ENCODE results near the gene APBB1.

APBB1 gene

GRCh38 chr11:6419009-6419631, at the start of gene APBB1:
Gene APBB1, minus strand, starts transcription at chr11:6419094. Its CDS starts 7,747 bp downstream, at chr11:6411347.
- FAIRE-seq = no peak

- no peak for FAIRE-seq
Observed at GRCh38 chr11:6459099-6459450, 40.2 kb upstream of the APBB1 start.

- FAIRE-seq = no peak
Observed at GRCh38 chr11:6458352-6459098, 39.6 kb upstream of the APBB1 start.

- FAIRE-seq = no peak
Observed at GRCh38 chr11:6457581-6458320, 38.9 kb upstream of the APBB1 start.

GRCh38 chr11:6456361-6457073, 37.6 kb upstream of the APBB1 start:
- FAIRE-seq = no peak

GRCh38 chr11:6455070-6455469, 36.2 kb upstream of the APBB1 start:
- no peak for FAIRE-seq

- no peak for FAIRE-seq
Observed at GRCh38 chr11:6453152-6453551, 34.3 kb upstream of the APBB1 start.

GRCh38 chr11:6452219-6452618, 33.3 kb upstream of the APBB1 start:
- FAIRE-seq = no peak

GRCh38 chr11:6448574-6448973, 29.7 kb upstream of the APBB1 start:
- no peak for FAIRE-seq

- no peak for FAIRE-seq
Observed at GRCh38 chr11:6443269-6444003, 24.5 kb upstream of the APBB1 start.

GRCh38 chr11:6442441-6442840, 23.5 kb upstream of the APBB1 start:
- no peak for FAIRE-seq

- no peak for FAIRE-seq
Observed at GRCh38 chr11:6440906-6441358, 22.0 kb upstream of the APBB1 start, which contains the start of gene HPX. Gene HPX, minus strand, starts transcription at chr11:6440987. Its CDS starts 24 bp downstream, at chr11:6440963.

GRCh38 chr11:6438979-6439571, 20.2 kb upstream of the APBB1 start:
- no peak for FAIRE-seq

GRCh38 chr11:6437993-6438392, 19.1 kb upstream of the APBB1 start:
- no peak for FAIRE-seq

GRCh38 chr11:6437423-6437822, 18.5 kb upstream of the APBB1 start:
- no peak for FAIRE-seq

- FAIRE-seq = no peak
Observed at GRCh38 chr11:6433998-6434660, 15.2 kb upstream of the APBB1 start.

- FAIRE-seq = no peak
Observed at GRCh38 chr11:6431861-6432260, 13.0 kb upstream of the APBB1 start.

- FAIRE-seq = no peak
Observed at GRCh38 chr11:6427516-6427915, 8.6 kb upstream of the APBB1 start.

- no peak for FAIRE-seq
Observed at GRCh38 chr11:6420677-6421076, 1.8 kb upstream of the APBB1 start.

- FAIRE-seq = no peak
Observed at GRCh38 chr11:6418557-6419008, 311 bp downstream of the APBB1 start.

GRCh38 chr11:6417907-6418556, 862 bp downstream of the APBB1 start:
- FAIRE-seq = no peak

Data from A204.1 (cell line).